CD4-positive, alpha-beta memory T cell (primary cell): ENCODE data around the gene FAT1. TPM values are rescaled to one million over a fixed set of nuclear protein-coding genes. Genes with fewer than 3 reads are reported as not detected.

Experiments used
- CTCF ChIA-PET: fragments of 350-600 bp; sonication (Branson Sonifier 250); formaldehyde crosslinking; loops from one replicate; lab custom pipeline; 2021; ENCODE audit warnings: inconsistent platforms; ENCODE audit not compliant: partially characterized antibody; lab: Charles Lee
- POLR2A ChIA-PET: fragments of 350-600 bp; sonication (Branson Sonifier 250); formaldehyde crosslinking; loops from one replicate; lab custom pipeline; 2021; ENCODE audit not compliant: partially characterized antibody; lab: Charles Lee
- DNase-seq, 5 donors: peaks; one replicate each; pipeline versions ENCODE4 v3.0.0 to v3.0.0-alpha.2; 2020 to 2022; ENCODE audit warnings: mixed read lengths in 1 of 5
- H3K27ac ChIP-seq: one replicate; pipeline ENCODE4 v1.7.0; 2013; ENCODE audit warnings: low read depth, low read length
- H3K27me3 ChIP-seq: 2 replicates; pipeline ENCODE4 v1.7.0; 2013; ENCODE audit warnings: mild to moderate bottlenecking, low read length, moderate library complexity; ENCODE audit not compliant: insufficient read depth
- H3K36me3 ChIP-seq: 2 replicates; pipeline ENCODE4 v1.7.0; 2013; ENCODE audit warnings: mild to moderate bottlenecking, low read length, moderate library complexity; ENCODE audit not compliant: insufficient read depth
- H3K4me1 ChIP-seq: 2 replicates; pipeline ENCODE4 v1.7.0; 2013; ENCODE audit warnings: mild to moderate bottlenecking, low read length, moderate library complexity; ENCODE audit not compliant: insufficient read depth
- H3K4me3 ChIP-seq, 2 donors: one replicate each; pipeline ENCODE4 v1.7.0; 2013; ENCODE audit warnings: low read length in 2 of 2, mild to moderate bottlenecking in 1 of 2
- H3K9me3 ChIP-seq, 2 donors: one replicate each; pipeline ENCODE4 v1.7.0; 2013; ENCODE audit warnings: low read length in 2 of 2, control low read depth in 1 of 2; ENCODE audit not compliant: control insufficient read depth in 1 of 2
- H3K27ac Mint-ChIP-seq, 7 donors: one replicate each; pipeline ENCODE4 v1.8.0; 2020 to 2021; ENCODE audit warnings: mixed read lengths in 7 of 7, mild to moderate bottlenecking in 6 of 7, inconsistent platforms in 3 of 7, moderate library complexity in 3 of 7
- H3K27me3 Mint-ChIP-seq, 2 donors: one replicate each; pipeline ENCODE4 v1.8.0; 2020 to 2021; ENCODE audit warnings: mixed read lengths in 2 of 2
- H3K36me3 Mint-ChIP-seq, 2 donors: one replicate each; pipeline ENCODE4 v1.8.0; 2020 to 2021; ENCODE audit warnings: mixed read lengths in 2 of 2, inconsistent platforms in 1 of 2, mild to moderate bottlenecking in 1 of 2
- H3K4me1 Mint-ChIP-seq, 4 donors: one replicate each; pipeline ENCODE4 v1.8.0; 2020 to 2021; ENCODE audit warnings: mixed read lengths in 4 of 4, mild to moderate bottlenecking in 1 of 4
- H3K4me3 Mint-ChIP-seq, 8 donors: one replicate each; pipeline ENCODE4 v1.8.0; 2020 to 2021; ENCODE audit warnings: mixed read lengths in 8 of 8, mild to moderate bottlenecking in 7 of 8, moderate library complexity in 6 of 8, inconsistent platforms in 3 of 8
- H3K9me3 Mint-ChIP-seq, 8 donors: one replicate each; pipeline ENCODE4 v1.8.0; 2020 to 2021; ENCODE audit warnings: mixed read lengths in 8 of 8, mild to moderate bottlenecking in 5 of 8, inconsistent platforms in 3 of 8, moderate library complexity in 1 of 8
- intact Hi-C: fragments of 100-400 bp; cut with micrococcal nuclease; formaldehyde crosslinking; loops from one replicate; pipeline ENCODE4 v1.15.1; 2023
- polyA plus RNA-seq, 2 donors: library from polyadenylated mRNA; unstranded; fragments of 300-500 nt; fragmentation: Illumina TruSeq; gene quantifications; one replicate each; pipeline ENCODE4 v1.2.3, GENCODE V29; 2021
- total RNA-seq, 2 experiments: library from RNA; stranded (reverse); gene quantifications; one replicate each; pipeline ENCODE4 v1.2.3, GENCODE V29; 2021

FAT1 gene
- total and polyA plus RNA-seq, 4 experiments from 2014 or later: not detected

DNA sequence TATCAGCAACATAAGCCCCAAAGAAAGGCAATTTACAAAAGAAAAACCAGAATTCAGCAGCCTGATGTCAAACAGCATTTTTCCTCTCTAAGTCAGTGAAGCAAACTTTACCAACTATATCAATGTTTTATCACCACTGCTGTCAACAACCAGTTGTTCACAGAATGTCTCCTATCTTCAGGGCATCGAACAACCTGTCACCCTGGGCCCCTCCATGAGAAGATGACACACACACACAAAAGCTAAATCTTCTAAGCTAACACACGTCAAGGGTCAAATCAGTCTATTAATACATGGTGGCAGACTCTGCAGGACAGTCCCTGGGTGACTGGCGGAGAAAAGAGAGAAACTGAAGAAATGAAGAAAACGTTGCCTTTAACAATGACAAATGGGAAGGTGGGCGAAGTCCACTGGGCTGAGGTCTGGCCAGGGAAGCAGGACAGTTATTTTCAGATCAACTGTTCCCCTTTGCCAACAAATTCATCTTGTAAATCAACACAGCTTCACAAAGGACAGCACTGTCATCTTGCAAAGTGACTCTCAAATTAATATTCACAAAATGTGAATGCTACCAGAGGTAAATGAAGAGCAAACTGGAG is 13.0 kb downstream of the FAT1 start:
- Mint-ChIP-seq H3K27me3 (no peaks in the 10 kb centered on the region), H3K4me1 (no peaks in the 10 kb centered on the region), H3K9me3 (peaks cover 0 to 15% (median 1%) of the 10 kb centered on the region in 8 donors), H3K36me3 (no peaks in the 10 kb centered on the region), H3K27ac (no peak overlapping the region), H3K4me3 (no peak overlapping the region)
- no peaks in the 10 kb centered on the region for H3K36me3 ChIP-seq
- H3K4me3 ChIP-seq: no peak overlapping the region
- no peaks in the 10 kb centered on the region for H3K27me3 ChIP-seq
- no peak overlapping the region for H3K27ac ChIP-seq
- intact Hi-C loops: no loop called here
- H3K9me3 ChIP-seq: no peaks in the 10 kb centered on the region
- POLR2A ChIA-PET: no interaction called here
- H3K4me1 ChIP-seq: no peaks in the 10 kb centered on the region
- CTCF ChIA-PET: no interaction called here
- DNase-seq: no peak

DNA sequence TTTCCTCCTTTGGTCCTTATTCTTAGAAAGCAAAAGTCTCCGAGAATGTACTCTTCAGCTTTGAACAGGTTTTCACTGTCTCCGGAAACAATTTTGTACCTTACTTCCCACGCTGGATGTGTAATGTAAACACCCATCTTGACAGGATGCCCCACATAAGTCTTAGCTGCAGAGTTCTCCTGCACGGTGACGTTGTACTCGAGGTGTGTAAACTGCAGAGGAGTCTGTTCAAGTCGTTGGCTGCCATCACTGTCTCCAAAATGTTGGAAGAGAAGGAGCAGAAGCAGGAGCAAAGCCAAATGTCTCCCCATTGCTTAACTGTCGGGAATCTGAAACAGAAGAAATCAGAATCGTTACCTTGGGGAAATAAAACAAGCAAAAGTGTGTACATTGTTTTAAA is 14.1 kb downstream of the FAT1 start:
- Histone ChIP-seq H3K36me3 (no peaks in the 10 kb centered on the region), H3K4me1 (no peaks in the 10 kb centered on the region), H3K4me3 (no peak overlapping the region), H3K9me3 (no peaks in the 10 kb centered on the region), H3K27me3 (no peaks in the 10 kb centered on the region), H3K27ac (no peak overlapping the region)
- Mint-ChIP-seq H3K27me3 (no peaks in the 10 kb centered on the region), H3K4me3 (no peak overlapping the region), H3K36me3 (no peaks in the 10 kb centered on the region), H3K9me3 (peaks cover 0 to 15% (median 1%) of the 10 kb centered on the region in 8 donors), H3K4me1 (no peaks in the 10 kb centered on the region), H3K27ac (no peak overlapping the region)
- ChIA-PET CTCF (no interaction called here), POLR2A (no interaction called here)
- intact Hi-C loops: no loop called here
- no peak for DNase-seq

DNA sequence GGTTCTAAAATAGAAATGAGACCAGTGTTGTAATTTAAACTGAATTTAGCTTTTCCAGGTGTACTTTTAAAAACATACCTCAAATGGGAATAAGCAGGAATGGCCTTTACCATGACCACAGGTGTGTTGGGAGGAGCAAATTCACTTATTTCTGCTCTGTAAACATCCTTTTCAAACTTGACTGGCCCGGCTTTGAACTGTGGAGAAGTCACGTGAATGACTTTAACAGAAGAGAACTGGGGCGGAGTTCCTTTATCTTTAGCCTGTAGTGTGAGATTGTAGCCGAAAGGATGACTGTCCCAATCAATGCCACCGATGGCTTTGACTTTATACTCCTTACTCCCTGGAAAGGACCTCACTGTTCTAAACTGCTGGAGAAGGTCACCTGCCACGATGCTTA is 15.1 kb downstream of the FAT1 start:
- POLR2A ChIA-PET: no interaction called here

DNA sequence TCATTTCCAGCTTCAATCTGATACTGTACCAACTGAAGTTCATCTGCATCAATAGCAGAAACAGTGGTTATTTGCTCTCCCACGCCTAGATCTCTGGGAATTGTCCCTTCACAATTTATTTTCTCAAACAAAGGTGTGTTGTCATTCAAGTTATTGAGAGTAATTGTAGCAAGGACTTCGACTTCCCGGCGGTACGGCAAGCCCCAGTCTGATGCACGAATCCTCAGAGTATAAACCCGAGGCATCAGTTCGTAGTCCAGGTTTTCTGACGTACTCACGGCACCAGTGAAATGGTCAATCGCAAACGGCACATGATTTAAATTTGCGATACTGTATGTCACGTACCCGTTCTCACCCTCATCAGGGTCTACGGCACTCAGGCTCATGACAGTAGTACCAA is 15.7 kb downstream of the FAT1 start:
- no peaks in the 10 kb centered on the region for H3K9me3 ChIP-seq
- H3K27me3 ChIP-seq: no peaks in the 10 kb centered on the region
- H3K9me3 Mint-ChIP-seq: peaks cover 0 to 15% (median 1%) of the 10 kb centered on the region in 8 donors
- no peaks in the 10 kb centered on the region for H3K36me3 Mint-ChIP-seq
- H3K4me1 Mint-ChIP-seq: no peaks in the 10 kb centered on the region
- H3K36me3 ChIP-seq: no peaks in the 10 kb centered on the region
- ChIA-PET CTCF (no interaction called here), POLR2A (no interaction called here)
- no peaks in the 10 kb centered on the region for H3K4me1 ChIP-seq
- no peak overlapping the region for H3K27ac Mint-ChIP-seq
- no peaks in the 10 kb centered on the region for H3K27me3 Mint-ChIP-seq
- H3K4me3 ChIP-seq: no peak overlapping the region
- intact Hi-C loops: no loop called here
- no peak for DNase-seq
- no peak overlapping the region for H3K27ac ChIP-seq
- no peak overlapping the region for H3K4me3 Mint-ChIP-seq

More for the DNA sequence above, 15.1 kb downstream of the FAT1 start:
- H3K36me3 ChIP-seq: no peaks in the 10 kb centered on the region
- no peak overlapping the region for H3K27ac ChIP-seq
- no peak overlapping the region for H3K4me3 ChIP-seq
- no peaks in the 10 kb centered on the region for H3K4me1 ChIP-seq
- DNase-seq: no peak
- Mint-ChIP-seq H3K4me1 (no peaks in the 10 kb centered on the region), H3K9me3 (peaks cover 0 to 15% (median 1%) of the 10 kb centered on the region in 8 donors), H3K27ac (no peak overlapping the region), H3K4me3 (no peak overlapping the region), H3K27me3 (no peaks in the 10 kb centered on the region), H3K36me3 (no peaks in the 10 kb centered on the region)
- H3K27me3 ChIP-seq: no peaks in the 10 kb centered on the region
- CTCF ChIA-PET: no interaction called here
- H3K9me3 ChIP-seq: no peaks in the 10 kb centered on the region
- intact Hi-C loops: no loop called here

DNA sequence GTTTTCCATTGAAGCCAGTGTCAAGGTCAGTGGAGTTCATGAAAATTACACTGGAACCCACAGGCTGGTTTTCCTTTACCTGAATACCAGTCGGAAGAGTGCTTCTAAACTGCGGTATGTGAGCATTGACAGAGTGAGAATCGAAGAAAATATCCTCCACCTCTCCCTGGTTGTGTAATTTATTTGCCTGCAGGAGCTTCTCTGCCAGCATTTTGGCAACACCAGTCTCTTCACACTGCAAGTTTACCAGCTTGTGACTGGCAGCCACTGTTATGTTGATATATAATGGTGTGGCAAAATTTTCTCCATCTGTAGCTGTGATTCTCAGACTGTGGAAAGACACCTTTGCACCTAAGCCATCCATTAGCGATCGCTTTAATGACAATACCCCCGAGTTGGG is 16.1 kb downstream of the FAT1 start:
- Histone ChIP-seq H3K9me3 (no peaks in the 10 kb centered on the region), H3K4me3 (no peak overlapping the region), H3K27me3 (no peaks in the 10 kb centered on the region), H3K4me1 (no peaks in the 10 kb centered on the region), H3K36me3 (no peaks in the 10 kb centered on the region), H3K27ac (no peak overlapping the region)
- H3K9me3 Mint-ChIP-seq: peaks cover 0 to 13% (median 1%) of the 10 kb centered on the region in 8 donors
- no peak overlapping the region for H3K27ac Mint-ChIP-seq
- H3K4me1 Mint-ChIP-seq: no peaks in the 10 kb centered on the region
- H3K36me3 Mint-ChIP-seq: no peaks in the 10 kb centered on the region
- ChIA-PET CTCF (no interaction called here), POLR2A (no interaction called here)
- H3K4me3 Mint-ChIP-seq: no peak overlapping the region
- intact Hi-C loops: no loop called here
- H3K27me3 Mint-ChIP-seq: no peaks in the 10 kb centered on the region
- DNase-seq: no peak

DNA sequence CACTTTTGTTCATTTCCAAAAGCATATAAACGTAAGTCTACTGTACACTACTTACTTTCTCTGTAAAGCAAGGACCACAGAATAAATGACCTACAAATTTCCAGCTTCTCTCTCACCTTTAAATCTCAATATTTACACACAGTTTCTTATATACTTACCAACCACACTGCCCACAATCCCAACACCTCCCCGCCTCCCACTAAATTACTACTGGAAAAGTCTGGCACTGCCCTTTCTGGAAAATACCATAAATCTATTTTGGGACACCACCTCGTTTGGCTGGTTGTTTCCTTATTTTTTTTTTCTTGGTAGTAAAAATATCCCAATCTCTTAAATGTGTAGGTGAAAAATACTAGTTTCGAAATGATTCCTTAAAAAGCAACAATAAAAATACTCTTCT is 19.6 kb downstream of the FAT1 start:
- ChIA-PET CTCF (no interaction called here), POLR2A (no interaction called here)
- Mint-ChIP-seq H3K36me3 (no peaks in the 10 kb centered on the region), H3K27ac (no peak overlapping the region), H3K27me3 (no peaks in the 10 kb centered on the region), H3K9me3 (peaks cover 0 to 5% (median 0%) of the 10 kb centered on the region in 8 donors), H3K4me1 (no peaks in the 10 kb centered on the region), H3K4me3 (no peak overlapping the region)
- Histone ChIP-seq H3K4me1 (no peaks in the 10 kb centered on the region), H3K36me3 (no peaks in the 10 kb centered on the region), H3K4me3 (no peak overlapping the region), H3K9me3 (no peaks in the 10 kb centered on the region), H3K27me3 (no peaks in the 10 kb centered on the region), H3K27ac (no peak overlapping the region)
- DNase-seq: no peak
- intact Hi-C loops: no loop called here

DNA sequence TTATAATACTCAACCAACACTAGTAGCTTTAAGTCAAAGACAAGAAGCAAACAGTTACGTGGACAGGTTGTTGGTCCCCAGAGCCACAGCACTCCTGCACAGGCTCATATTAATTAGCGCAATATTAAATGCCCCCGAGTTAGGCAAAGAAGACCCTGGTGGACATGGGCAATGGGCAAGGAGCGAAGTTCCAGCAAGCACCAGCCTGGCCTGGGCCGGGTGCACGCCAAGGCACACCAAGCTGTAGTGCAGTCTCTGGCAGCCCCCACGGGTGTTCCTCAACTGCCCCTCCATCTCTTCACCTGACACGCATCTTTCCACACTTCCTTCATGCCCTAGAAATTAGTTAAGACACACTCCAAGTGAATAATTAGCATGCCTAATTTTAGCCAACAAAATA is 20.1 kb downstream of the FAT1 start:
- H3K4me3 ChIP-seq: no peak overlapping the region
- CTCF ChIA-PET: no interaction called here
- H3K36me3 ChIP-seq: no peaks in the 10 kb centered on the region
- intact Hi-C loops: no loop called here
- Mint-ChIP-seq H3K4me1 (no peaks in the 10 kb centered on the region), H3K9me3 (peaks cover 0 to 6% (median 0%) of the 10 kb centered on the region in 8 donors), H3K27me3 (no peaks in the 10 kb centered on the region), H3K27ac (no peak overlapping the region), H3K4me3 (no peak overlapping the region), H3K36me3 (no peaks in the 10 kb centered on the region)
- no peaks in the 10 kb centered on the region for H3K9me3 ChIP-seq
- H3K27ac ChIP-seq: no peak overlapping the region
- no peaks in the 10 kb centered on the region for H3K4me1 ChIP-seq
- H3K27me3 ChIP-seq: no peaks in the 10 kb centered on the region
- POLR2A ChIA-PET: no interaction called here
- no peak for DNase-seq

DNA sequence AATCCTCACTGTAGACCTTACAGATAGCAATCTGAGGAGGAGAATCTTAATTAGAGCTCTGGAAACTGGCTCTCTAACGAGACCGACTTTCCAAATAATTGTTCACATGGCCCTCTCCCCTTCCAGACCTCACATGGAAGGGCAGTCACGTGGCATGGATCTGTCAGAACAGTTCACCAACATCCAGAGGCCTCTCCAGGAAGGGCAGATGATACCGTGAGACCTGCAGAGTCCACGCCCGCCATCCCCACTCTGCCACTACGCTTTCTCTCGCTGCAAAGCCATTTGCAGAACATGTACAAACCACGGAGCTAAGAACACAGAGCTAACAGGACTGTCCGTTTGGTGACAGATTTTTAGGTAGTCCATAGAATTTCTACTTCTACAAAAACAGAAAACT is 20.7 kb downstream of the FAT1 start:
- H3K9me3 Mint-ChIP-seq: peaks cover 0 to 11% (median 0%) of the 10 kb centered on the region in 8 donors
- Histone ChIP-seq H3K27ac (no peak overlapping the region), H3K9me3 (no peaks in the 10 kb centered on the region), H3K4me1 (no peaks in the 10 kb centered on the region), H3K27me3 (no peaks in the 10 kb centered on the region), H3K36me3 (no peaks in the 10 kb centered on the region), H3K4me3 (no peak overlapping the region)
- no peak overlapping the region for H3K27ac Mint-ChIP-seq
- ChIA-PET CTCF (no interaction called here), POLR2A (no interaction called here)
- intact Hi-C loops: no loop called here
- no peaks in the 10 kb centered on the region for H3K27me3 Mint-ChIP-seq
- H3K36me3 Mint-ChIP-seq: no peaks in the 10 kb centered on the region
- no peak overlapping the region for H3K4me3 Mint-ChIP-seq
- H3K4me1 Mint-ChIP-seq: no peaks in the 10 kb centered on the region
- DNase-seq: no peak
